GM23338 (cell line): ENCODE results near the gene ELFN2. TPM values are rescaled to one million over a fixed set of nuclear protein-coding genes. Genes with fewer than 3 reads are reported as not detected.

Experiments used
- ATAC-seq: fragments of 200-7000 bp; cut with Tn5 transposase; 3 replicates; pipeline ENCODE4 v1.9.1; 2020
- DNase-seq: peaks from one replicate; pipeline ENCODE4 v3.0.0-alpha.2; 2015; ENCODE audit warnings: low spot score
- H2AFZ ChIP-seq: fragments of 200-600 bp; sonication (generic); 2 replicates; pipeline ENCODE4 v1.8.0; 2016; ENCODE audit warnings: antibody characterized with exemption, mild to moderate bottlenecking, moderate library complexity
- H3F3A ChIP-seq: fragments of 200-600 bp; sonication (generic); replicated peaks from 2 replicates; pipeline ENCODE4 v1.8.0; 2017; ENCODE audit warnings: antibody characterized with exemption, mixed run types, low read depth
- H3K27ac ChIP-seq: fragments of 200-600 bp; sonication (generic); 2 replicates; pipeline ENCODE4 v1.6.1; 2016; ENCODE audit warnings: low read depth
- H3K27me3 ChIP-seq: fragments of 200-600 bp; sonication (generic); 2 replicates; pipeline ENCODE4 v1.8.0; 2016; ENCODE audit warnings: mild to moderate bottlenecking, mixed run types, moderate library complexity; ENCODE audit not compliant: insufficient read depth
- H3K36me3 ChIP-seq: fragments of 200-600 bp; sonication (generic); 2 replicates; pipeline ENCODE4 v1.8.0; 2016; ENCODE audit warnings: mild to moderate bottlenecking; ENCODE audit not compliant: insufficient read depth
- H3K4me1 ChIP-seq: fragments of 200-600 bp; sonication (generic); 2 replicates; pipeline ENCODE4 v1.8.0; 2016; ENCODE audit warnings: mild to moderate bottlenecking, moderate library complexity; ENCODE audit not compliant: insufficient read depth
- H3K4me2 ChIP-seq: fragments of 200-600 bp; sonication (generic); 2 replicates; pipeline ENCODE4 v1.7.1; 2017; ENCODE audit warnings: mixed run types
- H3K4me3 ChIP-seq: fragments of 200-600 bp; sonication (generic); 2 replicates; pipeline ENCODE4 v1.6.1; 2016; ENCODE audit warnings: mixed run types
- H3K79me2 ChIP-seq: fragments of 200-600 bp; sonication (generic); replicated peaks from 2 replicates; pipeline ENCODE4 v1.8.0; 2017; ENCODE audit warnings: mild to moderate bottlenecking; ENCODE audit not compliant: insufficient read depth
- H3K9me2 ChIP-seq: fragments of 200-600 bp; sonication (generic); 2 replicates; pipeline ENCODE4 v1.8.0; 2017; ENCODE audit not compliant: insufficient read depth
- H4K20me1 ChIP-seq: fragments of 200-600 bp; sonication (generic); replicated peaks from 2 replicates; pipeline ENCODE4 v1.8.0; 2017; ENCODE audit warnings: mild to moderate bottlenecking; ENCODE audit not compliant: insufficient read depth
- H3K27ac Mint-ChIP-seq: 2 replicates; pipeline ENCODE4 v1.8.0; 2020; ENCODE audit warnings: inconsistent platforms, mild to moderate bottlenecking, moderate library complexity, mixed read lengths
- H3K27me3 Mint-ChIP-seq: 3 replicates; pipeline ENCODE4 v1.8.0; 2022; ENCODE audit warnings: low read depth, mild to moderate bottlenecking, moderate library complexity, mixed read lengths, inconsistent platforms; ENCODE audit not compliant: insufficient read depth, poor library complexity
- H3K36me3 Mint-ChIP-seq: 3 replicates; pipeline ENCODE4 v1.8.0; 2021; ENCODE audit warnings: low read depth, mild to moderate bottlenecking, inconsistent platforms, moderate library complexity, mixed read lengths
- H3K4me1 Mint-ChIP-seq: 3 replicates; pipeline ENCODE4 v1.8.0; 2020; ENCODE audit warnings: mild to moderate bottlenecking, inconsistent platforms, mixed read lengths
- H3K4me3 Mint-ChIP-seq: 3 replicates; pipeline ENCODE4 v1.8.0; 2021; ENCODE audit warnings: moderate library complexity, mild to moderate bottlenecking, inconsistent platforms, mixed read lengths
- H3K9me3 Mint-ChIP-seq: 3 replicates; pipeline ENCODE4 v1.8.0; 2020; ENCODE audit warnings: moderate library complexity, mild to moderate bottlenecking, inconsistent platforms, mixed read lengths
- CREB1 ChIP-seq: fragments of 250-450 bp; sonication (Bioruptor Pico); IDR thresholded peaks from 2 replicates; pipeline ENCODE4 v1.5.0; 2020; ENCODE audit warnings: low read depth, mild to moderate bottlenecking, moderate library complexity
- CTCF ChIP-seq, 2 experiments: fragments of 200-600 bp in 1 of 2; sonication (generic) in 1 of 2; conservative IDR thresholded peaks; 2 replicates each; pipeline versions ENCODE4 v1.5.1 to v1.6.1; 2016 to 2017; ENCODE audit warnings: antibody characterized with exemption in 2 of 2, low read depth in 2 of 2, mild to moderate bottlenecking in 2 of 2, moderate library complexity in 1 of 2
- JUNB ChIP-seq: IDR thresholded peaks from one replicate; pipeline ENCODE4 v1.6.1; 2016; ENCODE audit warnings: antibody characterized with exemption; ENCODE audit not compliant: unreplicated experiment
- POLR2AphosphoS5 ChIP-seq: IDR thresholded peaks from 2 replicates; pipeline ENCODE4 v1.6.1; 2016; ENCODE audit warnings: antibody characterized with exemption, low read depth
- polyA plus RNA-seq: library from polyadenylated mRNA; unstranded; fragments of >200 nt; fragmentation: Nextera tagmentation; extraction: Ambion mirVana; gene quantifications from 2 replicates; pipeline ENCODE4 v1.2.1, GENCODE V29; 2016
- total RNA-seq: library from RNA; depleted of rRNA; stranded (reverse); fragments of >200 nt; shearing (Covaris generic); gene quantifications from 2 replicates; pipeline ENCODE4 v1.2.3, GENCODE V29; 2014

Gene ELFN2
- total and polyA plus RNA-seq, 2 experiments from 2014 or later = 0.18 to 0.35 TPM

- Mint-ChIP-seq H3K4me3 (peak overlapping the region; percentile 71), H3K36me3 (no peaks in the 10 kb centered on the region), H3K27me3 (peaks cover 42% of the 10 kb centered on the region), H3K9me3 (no peaks in the 10 kb centered on the region), H3K4me1 (peaks cover 25% of the 10 kb centered on the region), H3K27ac (no peak overlapping the region)
- Histone ChIP-seq H2AFZ (peak overlapping the region; percentile 92), H4K20me1 (no peaks in the 10 kb centered on the region), H3K9me2 (no peaks in the 10 kb centered on the region), H3K4me2 (peak overlapping the region; percentile 82), H3K27me3 (peaks cover 35% of the 10 kb centered on the region), H3K4me1 (peaks cover 23% of the 10 kb centered on the region), H3K27ac (no peak overlapping the region), H3K79me2 (no peaks in the 10 kb centered on the region), H3F3A (0 out of 2 replicates have a peak, but pooled peaks cover 3% of the 10 kb centered on the region), H3K4me3 (peak overlapping the region; percentile 68), H3K36me3 (no peaks in the 10 kb centered on the region)
- DNase-seq = no peak
- no peak for ATAC-seq
- TF ChIP-seq CTCF (conservative IDR thresholded peaks at IDR 0.05; ENCODE audit: low read depth in 2 of 2) (peak; percentile 15 to 21; a peak in 2 of 4 replicates), POLR2AphosphoS5 (no peak), CREB1 (CRISPR knock-in tag) (no peak), JUNB (no peak)
Observed at GRCh38 chr22:37333724-37334460, 93.4 kb downstream of the ELFN2 start.

- no peaks in the 10 kb centered on the region for H3K36me3 Mint-ChIP-seq
- Histone ChIP-seq H3K27ac (no peak overlapping the region), H3K36me3 (no peaks in the 10 kb centered on the region), H3K79me2 (no peaks in the 10 kb centered on the region), H2AFZ (no peak overlapping the region), H3K4me1 (peaks cover 26% of the 10 kb centered on the region), H4K20me1 (no peaks in the 10 kb centered on the region), H3K4me3 (no peak overlapping the region), H3K27me3 (peaks cover 36% of the 10 kb centered on the region), H3K9me2 (no peaks in the 10 kb centered on the region), H3K4me2 (no peak overlapping the region), H3F3A (0 out of 2 replicates have a peak, but pooled peaks cover 3% of the 10 kb centered on the region)
- H3K9me3 Mint-ChIP-seq = no peaks in the 10 kb centered on the region
- DNase-seq (no peak), ATAC-seq (no peak)
- peaks cover 55% of the 10 kb centered on the region for H3K27me3 Mint-ChIP-seq
- TF ChIP-seq CTCF (conservative IDR thresholded peaks at IDR 0.05; ENCODE audit: low read depth in 2 of 2) = peak in 1 of 2 experiments; percentile 44; a peak in 2 of 4 replicates
- TF ChIP-seq JUNB = no peak
- H3K4me1 Mint-ChIP-seq = peaks cover 32% of the 10 kb centered on the region
- no peak overlapping the region for H3K4me3 Mint-ChIP-seq
- H3K27ac Mint-ChIP-seq = no peak overlapping the region
Observed at GRCh38 chr22:37331856-37332536, 95.3 kb downstream of the ELFN2 start.
